ENCODE data around the gene AGXT.

The AGXT gene

DNA sequence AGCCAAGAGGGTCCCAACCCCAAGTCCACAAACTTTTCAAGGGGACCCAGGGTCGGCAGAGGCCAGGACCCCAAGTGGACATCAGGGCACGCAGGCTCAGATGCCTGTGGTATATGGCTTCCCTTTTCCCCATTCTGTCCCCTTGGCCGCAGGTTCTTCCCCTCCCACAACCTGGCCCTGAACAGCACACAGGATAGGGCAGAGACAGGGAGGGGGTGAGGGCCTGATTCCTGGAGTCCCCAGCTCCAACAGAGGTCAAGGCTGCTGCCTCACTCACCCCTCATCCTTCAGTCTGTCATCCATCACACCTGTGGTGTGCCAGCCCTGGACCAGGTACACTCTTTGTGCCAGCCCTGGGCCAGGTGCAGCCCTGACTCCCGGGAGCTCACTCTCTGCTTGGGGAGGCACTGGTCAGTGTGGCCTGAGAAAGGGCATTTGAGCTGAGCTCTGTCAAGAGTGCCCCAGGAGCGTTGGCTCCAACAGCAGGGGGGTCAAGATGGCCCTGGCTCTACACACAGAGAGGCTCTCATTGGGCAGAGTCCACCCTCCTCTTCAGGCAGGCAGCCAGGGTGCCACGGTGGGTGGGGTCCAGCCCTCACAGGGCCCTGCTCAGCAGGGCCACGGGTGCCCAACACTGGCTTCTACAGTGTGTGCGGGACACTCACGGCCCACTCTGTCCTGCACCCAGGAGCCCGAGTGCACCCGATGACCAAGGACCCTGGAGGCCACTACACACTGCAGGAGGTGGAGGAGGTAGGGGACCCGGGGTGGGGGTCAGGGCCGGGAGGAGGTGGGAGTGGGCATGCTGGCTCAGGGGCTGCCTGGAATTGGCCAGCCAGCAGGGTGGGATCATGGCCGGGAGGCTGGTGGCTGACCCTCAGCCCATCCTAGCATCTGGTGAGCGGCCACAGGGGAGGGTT lies 1.6 kb downstream of the AGXT start:
- DNase-seq: no peak

DNA sequence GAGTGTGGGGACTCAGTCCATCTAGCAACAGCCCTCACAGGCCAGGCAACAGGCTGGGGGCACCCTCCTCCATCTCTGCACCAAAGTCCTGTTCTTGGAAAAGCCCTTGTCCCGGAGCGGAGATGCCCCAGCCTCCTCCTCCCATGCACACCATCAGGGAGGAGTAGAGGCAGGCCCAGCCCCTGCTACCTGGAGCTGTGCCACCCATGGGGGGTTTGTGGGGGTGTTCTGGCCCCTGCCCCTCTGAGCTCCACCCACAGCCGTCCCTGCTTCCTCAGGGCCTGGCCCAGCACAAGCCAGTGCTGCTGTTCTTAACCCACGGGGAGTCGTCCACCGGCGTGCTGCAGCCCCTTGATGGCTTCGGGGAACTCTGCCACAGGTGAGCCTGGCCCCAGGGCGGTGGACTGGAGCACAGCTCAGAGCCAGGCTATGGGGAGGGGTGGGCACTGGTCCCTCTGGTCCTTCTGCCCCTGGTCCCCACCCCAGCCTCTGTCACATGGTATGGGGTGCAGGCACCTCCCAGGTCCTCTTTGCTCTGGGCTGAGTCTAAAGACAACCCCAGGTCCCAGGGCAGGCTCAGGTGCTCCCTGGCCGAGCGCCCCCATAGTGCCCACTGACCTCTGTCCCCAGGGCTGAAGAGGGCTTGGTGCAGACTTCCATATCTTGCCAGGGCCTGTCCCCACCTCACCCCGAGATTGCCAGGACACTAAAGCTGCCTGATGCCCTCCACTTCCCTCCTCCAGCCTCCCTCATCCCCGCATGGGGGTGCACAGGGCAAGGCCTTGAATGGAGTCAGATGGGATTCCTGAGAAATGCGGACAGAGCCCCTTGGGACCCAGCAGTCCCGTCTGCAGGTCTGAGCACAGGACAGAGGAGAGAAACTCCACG lies 2.7 kb downstream of the AGXT start:
- no peak for DNase-seq

DNA sequence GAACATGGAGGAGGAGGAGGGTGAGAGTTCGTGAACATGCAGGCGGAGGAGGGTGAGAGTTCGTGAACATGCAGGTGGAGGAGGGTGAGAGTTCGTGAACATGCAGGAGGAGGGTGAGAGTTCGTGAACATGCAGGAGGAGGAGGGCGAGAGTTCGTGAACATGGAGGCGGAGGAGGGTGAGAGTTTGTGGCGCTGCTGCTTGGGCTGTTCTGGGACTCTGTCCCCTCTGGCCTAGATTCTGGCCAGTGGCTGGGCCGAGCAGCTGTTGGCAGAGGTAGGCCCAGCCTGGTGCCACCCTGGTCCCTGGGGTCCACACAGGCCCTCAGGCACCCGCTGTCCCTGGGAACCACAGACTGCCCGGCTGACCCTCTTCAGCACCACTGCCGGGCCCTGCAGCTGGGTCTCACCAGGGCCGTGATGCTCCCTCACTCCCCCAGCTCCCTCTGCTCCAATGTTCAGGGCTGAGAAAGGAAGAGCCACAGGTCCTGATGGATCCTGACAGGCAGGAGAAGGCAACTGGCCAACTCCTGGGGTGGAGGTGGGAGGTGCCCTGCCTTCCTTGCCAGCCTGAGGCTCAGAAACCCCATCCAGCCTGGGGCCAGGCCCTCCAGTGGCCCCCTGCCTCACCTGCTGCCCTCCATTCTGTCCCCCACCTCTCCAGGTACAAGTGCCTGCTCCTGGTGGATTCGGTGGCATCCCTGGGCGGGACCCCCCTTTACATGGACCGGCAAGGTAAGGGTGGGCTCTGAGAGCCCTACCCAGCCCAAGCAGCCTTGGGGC lies 3.9 kb downstream of the AGXT start:
- DNase-seq: no peak

DNA sequence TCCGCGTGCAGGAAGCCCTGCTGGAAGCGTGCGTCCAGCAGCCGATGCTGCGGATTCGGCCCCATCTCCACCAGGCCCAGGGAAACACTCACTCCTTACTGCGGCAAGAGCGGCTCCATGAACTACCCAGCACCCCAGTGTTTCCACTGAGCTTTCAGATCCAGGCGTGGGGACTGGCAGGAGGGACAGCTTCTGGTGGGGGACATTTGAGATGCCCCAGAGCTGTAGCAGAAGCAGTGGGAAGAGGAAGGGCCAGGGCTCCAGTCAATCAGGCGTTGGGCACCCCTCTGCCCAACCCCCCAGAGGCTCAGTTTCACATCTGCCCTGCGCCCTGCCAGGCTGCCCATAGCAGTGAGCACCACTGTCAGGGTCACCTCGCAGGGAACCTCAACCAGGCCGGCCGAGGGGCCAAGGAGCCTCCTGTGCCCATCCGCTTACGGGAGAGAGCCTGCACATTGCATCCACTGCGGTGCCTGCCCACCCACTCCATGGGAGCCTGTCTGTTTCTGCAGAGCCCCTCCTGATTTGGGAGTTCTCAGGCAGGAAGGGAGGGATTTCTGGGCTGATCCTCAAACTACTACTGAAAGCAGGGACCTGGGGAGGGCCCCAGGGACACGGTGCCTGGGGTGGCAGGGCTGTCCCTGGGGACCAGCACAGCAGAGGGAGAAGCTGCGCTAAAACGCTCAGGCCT lies 4.6 kb downstream of the AGXT start:
- peak; percentile 18 for DNase-seq

DNA sequence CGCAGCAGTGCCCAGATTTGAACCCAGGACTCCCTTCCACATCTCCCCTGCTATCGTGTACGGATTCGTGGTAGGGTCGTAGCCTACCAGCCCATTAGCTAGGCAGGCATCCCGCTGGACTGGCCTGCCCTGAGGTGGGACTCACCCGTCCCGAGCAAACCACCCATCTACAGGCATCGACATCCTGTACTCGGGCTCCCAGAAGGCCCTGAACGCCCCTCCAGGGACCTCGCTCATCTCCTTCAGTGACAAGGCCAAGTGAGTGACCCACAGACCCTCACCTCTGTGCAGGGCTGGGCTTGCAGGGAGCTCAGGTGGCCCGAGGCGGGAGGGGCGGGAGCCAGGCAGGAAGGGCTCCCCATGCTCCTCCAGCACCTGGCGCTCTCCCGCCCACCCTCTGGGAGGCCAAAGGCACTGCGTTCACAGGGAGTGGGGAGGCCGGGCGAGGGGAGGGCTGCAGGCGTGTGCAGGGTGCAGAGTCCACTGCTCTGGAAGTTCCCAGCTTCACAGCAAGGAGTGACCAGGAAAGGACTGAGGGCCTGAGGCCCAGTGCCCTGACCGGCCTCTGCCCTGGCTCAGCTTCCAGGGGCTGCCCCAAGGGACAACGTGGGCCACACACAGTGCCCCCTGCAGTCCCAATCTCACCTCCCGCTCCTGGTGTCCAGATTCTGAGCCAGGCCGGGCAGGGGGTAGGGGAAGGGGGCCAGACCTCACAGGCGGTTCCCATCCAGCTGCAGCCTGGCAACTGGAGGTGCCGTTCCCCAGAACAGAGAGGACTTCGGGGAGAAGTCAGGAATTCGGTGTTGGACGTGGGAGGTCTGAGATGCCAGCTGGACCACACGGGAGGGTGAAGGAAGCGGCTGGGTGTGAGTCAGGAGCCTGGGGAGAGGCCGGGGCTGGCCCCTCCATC lies 5.4 kb downstream of the AGXT start:
- no peak for DNase-seq

DNA sequence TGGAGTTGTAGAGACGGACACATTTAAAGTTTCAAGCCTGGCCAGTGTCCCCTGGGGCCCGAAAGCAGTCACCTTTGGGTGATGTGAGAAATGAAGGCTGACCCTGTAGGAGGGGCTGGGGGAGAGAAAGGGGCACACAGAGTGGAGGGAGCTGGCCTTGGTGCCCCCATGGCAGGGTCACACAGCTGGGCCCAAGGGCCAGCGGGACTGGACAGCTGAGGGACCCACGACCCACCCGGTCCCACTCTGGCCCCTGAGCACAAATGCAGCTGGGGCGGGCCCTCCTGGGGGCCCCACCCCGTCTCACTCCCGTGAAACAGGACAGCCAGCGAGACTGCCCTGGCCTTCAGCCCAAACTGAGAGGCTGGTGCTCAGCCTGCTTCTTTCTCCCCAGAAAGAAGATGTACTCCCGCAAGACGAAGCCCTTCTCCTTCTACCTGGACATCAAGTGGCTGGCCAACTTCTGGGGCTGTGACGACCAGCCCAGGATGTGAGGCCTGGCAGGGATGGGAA lies 6.1 kb downstream of the AGXT start:
- no peak for DNase-seq

DNA sequence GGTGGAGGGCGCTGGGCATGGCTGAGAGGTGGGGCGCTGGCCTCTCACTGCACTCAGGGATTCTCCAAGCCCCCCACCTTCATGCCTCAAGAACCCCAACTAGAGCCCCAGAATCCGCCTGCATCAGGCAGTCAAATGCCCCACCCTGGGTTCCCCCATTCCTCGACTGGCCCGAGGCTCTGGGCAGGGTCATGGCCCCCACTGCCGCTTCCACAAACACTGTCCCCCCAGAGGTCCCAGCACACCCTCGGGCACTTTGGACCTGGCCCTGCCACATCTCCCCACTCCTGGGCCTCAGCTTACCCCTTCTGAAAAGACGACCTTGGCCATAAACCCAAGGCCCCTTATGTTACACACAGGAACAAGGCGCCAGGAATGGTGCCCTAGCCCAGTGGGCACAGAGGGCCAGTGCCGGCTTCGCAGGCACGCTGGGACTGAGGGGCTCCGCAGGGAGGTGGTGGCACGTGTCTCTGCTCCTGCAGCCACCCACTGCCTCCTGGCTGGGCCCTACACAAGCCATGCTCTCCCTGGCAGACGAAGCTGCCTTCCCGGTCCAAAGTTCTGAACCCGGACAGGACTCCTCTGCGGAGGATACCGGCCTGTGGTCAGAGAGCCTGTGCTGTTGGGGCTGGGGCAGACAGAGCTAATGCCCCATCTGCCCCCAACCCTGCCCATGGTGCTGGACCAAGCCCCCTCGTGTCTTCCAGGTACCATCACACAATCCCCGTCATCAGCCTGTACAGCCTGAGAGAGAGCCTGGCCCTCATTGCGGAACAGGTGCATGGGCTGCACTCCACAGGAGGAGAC lies 6.8 kb downstream of the AGXT start:
- no peak for DNase-seq

DNA sequence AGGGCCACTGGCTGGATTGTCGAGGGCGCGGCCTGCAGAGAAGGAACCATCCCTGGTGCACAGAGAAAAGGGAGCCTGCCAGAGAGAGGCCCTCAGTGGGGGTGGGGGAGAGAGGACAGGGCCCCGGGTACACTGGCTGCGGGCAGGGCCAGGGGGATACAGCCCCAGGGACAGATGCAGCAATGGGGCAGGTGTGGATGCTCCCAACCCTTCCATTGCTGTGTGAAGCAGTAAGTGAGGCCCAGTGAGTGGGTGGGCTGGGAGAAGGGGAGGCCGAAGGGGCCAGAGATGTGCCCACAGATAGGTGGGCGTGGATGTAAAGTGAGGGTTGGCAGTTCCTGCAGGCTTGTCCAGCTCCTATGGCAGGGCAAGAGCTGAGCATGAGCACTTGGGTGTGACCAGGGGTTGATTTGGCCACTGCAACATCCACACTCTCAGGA lies 7.4 kb downstream of the AGXT start:
- DNase-seq: no peak

DNA sequence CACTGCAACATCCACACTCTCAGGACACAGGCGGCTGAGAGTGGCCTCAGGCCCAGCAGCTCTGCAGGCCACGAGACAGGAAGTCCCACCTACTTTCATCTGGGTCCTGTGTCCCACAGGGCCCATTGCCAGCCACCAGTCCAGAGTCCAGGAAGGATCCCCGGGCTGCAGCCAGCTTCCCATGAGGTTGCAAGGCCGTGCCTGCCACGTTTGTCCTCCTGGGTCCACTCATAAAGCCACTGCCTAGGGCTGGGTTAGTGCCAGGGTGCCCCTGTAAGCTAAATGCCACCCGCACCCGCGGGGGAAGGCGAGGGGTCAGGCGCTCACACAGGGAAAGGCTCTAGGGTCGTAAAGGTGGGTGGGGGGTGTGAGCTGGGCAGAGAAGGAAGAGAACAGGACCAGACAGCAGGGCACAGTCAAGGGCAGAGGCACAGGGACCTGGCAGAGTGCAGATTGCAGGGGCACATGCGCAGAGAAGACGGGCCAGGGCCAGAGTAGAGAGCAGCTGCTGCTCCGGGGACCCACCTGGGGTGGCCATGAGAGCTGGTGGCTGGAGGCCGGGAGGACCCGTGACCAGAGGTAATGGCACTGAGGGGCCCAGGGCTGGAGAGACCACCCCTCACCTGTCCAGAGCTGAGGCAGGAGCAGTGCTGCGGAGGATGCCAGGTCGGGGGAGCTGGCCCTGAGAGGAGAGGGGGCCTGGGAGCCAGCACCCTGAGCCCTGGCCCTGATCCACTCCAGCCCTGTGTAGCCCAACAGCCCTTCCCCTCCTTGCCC lies 8.0 kb downstream of the AGXT start:
- DNase-seq: no peak

DNA sequence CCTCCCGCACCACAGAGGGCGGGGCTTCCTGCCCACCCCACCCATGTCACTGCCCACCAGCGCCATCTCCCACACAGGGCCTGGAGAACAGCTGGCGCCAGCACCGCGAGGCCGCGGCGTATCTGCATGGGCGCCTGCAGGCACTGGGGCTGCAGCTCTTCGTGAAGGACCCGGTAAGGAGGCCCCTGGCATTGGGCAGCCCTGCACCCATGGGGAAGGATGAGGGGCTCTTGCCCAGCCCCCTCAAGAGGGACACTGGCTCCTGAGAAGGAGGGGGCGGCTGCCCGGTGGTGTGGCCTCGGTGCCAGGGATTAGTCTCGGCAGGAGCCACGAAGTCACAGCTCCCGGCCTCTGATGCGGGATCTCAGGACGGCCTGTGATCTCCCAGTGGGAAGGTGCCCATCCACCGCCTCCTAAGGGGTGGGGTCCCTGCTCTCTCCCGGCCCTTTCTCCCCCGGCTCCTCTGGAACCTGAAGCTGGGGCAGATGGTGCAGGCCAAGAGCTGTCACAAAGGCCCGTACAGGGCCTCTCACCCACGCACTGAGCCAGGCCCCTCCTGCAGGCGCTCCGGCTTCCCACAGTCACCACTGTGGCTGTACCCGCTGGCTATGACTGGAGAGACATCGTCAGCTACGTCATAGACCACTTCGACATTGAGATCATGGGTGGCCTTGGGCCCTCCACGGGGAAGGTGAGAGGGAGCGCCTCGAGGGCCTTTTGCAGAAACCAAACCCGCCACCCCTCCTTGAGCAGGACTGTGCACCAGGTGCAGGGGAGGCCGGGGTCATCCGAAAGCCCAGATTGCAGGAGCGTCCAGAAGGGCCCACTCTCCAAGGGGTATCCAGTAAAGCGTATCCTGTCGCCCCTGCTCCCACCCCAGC lies 9.1 kb downstream of the AGXT start:
- DNase-seq: no peak

DNA sequence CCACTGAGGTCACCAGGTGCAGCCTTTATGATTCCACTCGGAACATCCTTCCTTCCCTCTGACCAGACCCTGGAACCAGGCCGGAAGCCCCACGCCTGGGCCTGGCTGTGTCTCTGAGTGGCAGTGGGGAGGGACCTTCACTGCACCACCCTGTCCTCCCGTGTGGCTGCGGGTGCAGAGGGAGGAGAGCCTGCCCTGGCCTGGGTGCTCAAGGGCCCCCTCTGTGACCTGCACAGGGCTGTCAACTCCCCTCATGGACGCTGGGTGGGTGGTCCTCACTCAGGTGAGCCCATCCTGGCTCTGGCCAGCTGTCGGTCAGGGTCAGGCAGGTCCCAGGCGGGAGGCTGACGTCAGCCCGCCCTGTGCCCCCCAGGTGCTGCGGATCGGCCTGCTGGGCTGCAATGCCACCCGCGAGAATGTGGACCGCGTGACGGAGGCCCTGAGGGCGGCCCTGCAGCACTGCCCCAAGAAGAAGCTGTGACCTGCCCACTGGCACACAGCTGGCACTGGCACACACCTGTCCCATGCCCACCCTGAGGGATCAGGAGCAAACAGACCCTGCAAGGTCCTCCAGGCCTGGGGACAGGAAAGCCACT lies 9.8 kb downstream of the AGXT start:
- no peak for DNase-seq

DNA sequence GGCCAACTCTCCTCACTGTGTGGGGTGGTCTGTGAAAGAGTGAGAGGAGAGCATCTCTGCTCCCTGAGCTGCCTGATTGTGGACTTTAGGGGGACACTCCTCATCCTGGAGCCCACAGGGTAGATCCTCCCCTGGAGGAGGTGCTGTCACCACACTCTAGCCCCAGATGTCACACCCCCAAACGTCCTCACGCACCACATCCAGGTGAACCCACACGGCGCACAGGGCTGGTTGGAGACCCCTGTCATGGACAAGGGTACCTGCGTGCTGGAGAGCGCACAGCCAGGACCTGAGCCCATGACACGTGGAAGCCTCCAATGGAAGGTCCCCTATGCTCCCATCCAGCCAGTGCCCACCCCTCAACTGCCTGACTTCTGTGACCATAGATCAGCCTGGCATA lies 10.5 kb downstream of the AGXT start:
- no peak for DNase-seq

DNA sequence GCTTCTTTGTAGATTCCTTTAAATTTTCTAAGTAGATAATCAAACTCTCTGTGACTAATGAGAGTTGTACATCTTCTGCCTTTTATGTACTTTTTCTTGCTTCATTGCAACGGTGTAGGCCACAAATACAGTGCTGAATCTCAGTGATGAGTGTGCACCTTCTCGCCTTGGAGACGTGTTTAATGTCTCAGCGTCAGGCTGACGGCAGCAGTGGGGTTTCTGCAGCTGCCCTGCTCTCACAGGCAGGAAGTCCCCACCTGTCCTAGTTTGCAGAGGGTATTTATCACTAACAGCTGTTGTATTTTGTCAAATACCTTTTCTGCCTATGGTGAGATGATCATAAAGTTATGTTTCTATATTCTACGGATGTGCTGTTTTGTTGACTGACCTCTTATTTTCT lies 13.3 kb downstream of the AGXT start:
- peak; percentile 73 for DNase-seq

DNA sequence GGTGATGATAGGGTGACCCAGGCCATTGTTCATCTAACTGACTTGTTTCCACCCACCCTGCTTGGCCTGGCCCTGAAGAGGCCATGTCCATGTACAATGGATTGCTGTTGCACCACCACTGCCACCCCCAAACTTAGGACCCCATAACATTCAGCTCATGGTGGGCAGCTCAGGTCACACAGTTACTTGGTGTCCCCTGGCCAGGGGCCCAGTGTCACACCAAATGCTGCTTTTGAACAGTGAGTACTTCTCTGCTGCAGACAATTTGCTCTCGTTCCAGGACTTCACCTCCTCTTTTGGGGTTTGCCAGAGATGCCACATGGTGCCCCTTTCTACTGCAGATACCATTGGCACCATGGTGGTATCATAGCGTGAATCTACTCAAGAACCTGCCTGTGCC lies 15.6 kb downstream of the AGXT start:
- DNase-seq: no peak

DNA sequence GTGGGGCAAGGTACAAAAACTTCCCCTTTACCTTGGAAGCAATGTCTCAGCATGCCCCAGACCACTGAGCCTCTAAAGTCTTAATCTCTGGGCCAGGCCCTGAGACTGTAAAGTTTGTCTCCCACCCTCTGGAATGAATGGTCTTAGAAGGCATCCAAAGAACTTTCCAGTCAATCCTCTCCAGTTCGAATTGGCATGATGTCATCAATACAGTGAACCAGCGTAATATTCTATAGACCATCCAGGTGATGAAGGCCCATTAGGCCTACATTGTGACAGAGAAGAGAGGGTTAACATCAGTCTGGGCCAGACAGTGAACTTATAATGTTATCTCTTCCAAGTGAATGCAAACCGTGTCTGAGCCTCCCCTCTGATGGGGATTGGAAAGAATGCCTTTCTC lies 16.1 kb downstream of the AGXT start:
- DNase-seq: no peak

DNA sequence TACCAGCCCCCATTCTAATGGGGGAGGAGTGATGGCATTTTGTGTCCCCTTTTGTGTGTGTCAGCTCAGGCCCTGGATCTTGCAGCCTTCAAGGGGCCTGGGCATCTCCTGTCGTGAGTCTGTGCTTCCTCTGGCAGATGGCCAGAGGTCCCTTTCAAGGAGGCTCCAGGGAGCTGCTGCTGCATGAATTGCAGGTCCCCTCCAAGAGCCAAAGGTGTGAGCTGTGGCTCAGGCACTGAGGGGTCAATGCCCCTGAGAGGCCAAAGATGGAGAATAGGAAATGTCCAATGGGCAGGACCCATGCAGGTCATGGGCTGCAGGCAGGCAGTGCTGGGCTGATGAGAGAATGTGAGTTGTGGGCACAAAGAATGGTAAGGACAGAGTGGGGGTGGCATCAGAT lies 16.9 kb downstream of the AGXT start:
- no peak for DNase-seq

DNA sequence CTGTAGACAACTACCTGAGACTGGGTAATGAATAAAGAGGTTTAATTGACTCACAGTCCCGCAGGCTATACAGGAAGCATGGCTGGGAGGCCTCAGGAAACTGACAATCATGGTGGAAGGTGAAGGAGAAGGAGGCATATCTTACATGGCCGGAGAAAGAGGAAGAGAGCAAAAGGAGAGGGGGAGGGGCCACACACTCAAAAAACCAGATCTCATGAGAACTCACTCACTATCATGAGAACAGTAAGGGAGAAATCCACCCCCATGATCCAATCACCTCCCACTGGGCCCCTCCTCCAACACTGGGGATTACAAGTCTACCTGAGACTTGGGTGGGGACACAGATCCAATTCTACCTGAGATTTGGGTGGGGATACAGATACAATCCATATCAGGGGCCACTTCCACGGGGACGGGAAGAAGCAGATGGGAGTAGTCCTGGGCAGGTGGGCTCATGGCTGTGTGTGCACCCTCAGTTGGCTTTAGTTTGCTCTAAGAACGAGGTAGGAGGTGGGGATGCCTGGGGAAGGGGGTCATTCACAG lies 17.5 kb downstream of the AGXT start:
- no peak for DNase-seq
